Choroid plexus epithelial cell (primary cell): ENCODE data around the gene LMAN2L.
A peak's percentile ranks its signal among the peaks of the same experiment; 100 is the strongest.
"Not testable (repeated sequence)": the region's sequence is repeated elsewhere in the genome, so short reads cannot be mapped to it uniquely, and the experiment has no call there.

Experiments
- DNase-seq: peaks from one replicate; pipeline ENCODE4 v3.0.0-alpha.2; 2010; ENCODE audit warnings: low read depth
- H3K4me3 ChIP-seq: 2 replicates; pipeline ENCODE4 v1.5.1; 2011; ENCODE audit warnings: low read depth, mild to moderate bottlenecking, control low read depth, low read length, moderate library complexity
- TF ChIP-seq, protein P1 (sequence below): conservative IDR thresholded peaks from 2 replicates; pipeline ENCODE4 v1.5.1; 2011; ENCODE audit warnings: low read depth, mild to moderate bottlenecking, control low read depth, inconsistent platforms, low read length, moderate library complexity

The LMAN2L gene

DNA sequence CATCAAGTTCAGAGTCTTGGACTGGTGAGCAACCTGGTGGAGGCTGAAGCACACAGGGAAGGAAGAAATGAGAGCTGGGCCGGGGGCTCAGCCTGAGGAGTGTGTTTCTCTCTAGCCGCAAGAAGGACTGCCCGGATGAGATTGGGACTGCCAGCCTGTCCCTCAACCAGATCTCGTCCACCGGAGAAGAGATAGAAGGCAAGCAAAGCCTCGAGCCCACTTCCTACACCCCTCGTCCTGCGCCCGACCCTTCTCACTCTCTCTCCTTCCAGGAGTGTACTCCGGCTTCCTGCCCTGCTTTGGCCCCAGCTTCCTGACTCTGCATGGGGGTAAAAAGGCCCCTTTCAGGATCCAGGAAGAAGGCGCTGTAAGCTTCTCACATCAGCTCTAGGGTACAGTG, 71.1 kb downstream of the LMAN2L start:
- TF ChIP-seq, protein P1, sequence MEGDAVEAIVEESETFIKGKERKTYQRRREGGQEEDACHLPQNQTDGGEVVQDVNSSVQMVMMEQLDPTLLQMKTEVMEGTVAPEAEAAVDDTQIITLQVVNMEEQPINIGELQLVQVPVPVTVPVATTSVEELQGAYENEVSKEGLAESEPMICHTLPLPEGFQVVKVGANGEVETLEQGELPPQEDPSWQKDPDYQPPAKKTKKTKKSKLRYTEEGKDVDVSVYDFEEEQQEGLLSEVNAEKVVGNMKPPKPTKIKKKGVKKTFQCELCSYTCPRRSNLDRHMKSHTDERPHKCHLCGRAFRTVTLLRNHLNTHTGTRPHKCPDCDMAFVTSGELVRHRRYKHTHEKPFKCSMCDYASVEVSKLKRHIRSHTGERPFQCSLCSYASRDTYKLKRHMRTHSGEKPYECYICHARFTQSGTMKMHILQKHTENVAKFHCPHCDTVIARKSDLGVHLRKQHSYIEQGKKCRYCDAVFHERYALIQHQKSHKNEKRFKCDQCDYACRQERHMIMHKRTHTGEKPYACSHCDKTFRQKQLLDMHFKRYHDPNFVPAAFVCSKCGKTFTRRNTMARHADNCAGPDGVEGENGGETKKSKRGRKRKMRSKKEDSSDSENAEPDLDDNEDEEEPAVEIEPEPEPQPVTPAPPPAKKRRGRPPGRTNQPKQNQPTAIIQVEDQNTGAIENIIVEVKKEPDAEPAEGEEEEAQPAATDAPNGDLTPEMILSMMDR, result no peak
- no peak overlapping the region for H3K4me3 ChIP-seq
- no peak for DNase-seq

DNA sequence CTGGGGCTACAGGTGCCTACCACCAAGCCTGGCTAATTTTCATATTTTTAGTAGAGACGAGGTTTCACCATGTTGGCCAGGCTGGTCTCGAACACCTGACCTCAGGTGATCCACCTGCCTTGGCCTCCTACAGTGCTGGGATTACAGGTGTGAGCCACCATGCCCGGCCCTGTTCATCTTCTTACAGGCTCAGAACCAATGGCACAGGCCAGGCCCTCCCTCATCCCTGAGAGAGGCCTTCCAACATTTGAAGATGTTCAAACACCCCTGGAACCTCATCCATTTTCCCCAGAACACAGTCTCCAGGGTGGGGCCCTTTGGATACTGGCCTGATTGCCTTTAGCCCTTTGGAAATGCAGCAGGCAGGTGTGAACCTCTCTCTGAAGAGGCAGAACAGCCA, 74.1 kb downstream of the LMAN2L start:
- DNase-seq, H3K4me3 ChIP-seq: not testable (repeated sequence)

DNA sequence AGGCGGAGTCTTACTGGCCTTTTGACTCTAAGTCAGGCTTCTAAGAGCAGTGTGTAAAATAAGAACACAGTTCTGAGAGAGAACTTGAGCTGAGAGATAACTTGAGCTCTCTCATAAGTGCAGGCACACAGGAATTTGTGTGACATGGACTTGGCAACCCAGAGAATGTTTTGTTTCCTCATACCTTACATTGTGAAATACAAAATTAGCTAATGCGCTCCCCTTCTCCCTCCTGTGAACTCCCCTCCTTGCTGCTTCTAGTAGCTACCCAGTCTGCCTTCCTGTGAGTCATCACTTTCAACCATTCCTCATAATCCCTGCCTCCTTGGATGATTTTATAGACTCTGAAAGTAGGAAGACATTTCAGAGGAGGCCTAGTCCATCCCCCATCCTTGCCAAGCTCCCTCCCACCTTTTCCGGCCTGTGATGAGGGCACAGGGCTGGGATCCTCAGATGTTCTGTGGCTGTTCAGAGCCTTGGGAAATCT, 74.7 kb downstream of the LMAN2L start:
- DNase-seq, result peak; percentile 100
- TF ChIP-seq, protein P1, result no peak
- no peak overlapping the region for H3K4me3 ChIP-seq

DNA sequence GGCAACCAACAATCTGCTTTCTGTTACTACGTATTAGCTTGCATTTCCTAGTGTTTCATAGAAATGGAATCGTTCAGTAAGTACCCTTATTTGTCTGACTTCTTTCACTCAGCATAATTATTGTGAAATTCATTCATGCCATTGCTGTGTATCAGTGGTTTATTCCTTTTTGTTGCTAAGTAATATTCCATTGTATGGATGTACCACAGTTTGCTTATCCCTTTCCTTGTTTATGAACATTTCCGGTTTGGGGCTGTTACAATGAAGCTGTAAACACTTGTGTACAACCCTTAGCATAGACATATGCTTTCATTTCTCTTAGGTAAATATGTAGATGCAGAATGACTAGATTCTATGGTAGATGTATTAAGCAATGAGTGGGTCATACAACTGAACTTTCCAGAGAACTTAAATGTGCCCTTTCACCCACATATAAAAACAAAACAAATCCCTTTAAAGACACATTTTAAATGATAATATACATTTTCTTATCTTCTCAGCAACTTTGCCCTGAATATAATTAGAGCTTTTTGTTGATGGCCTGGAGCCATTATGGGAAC, 75.4 kb downstream of the LMAN2L start:
- no peak overlapping the region for H3K4me3 ChIP-seq
- TF ChIP-seq, protein P1, result no peak
- DNase-seq, result peak; percentile 31

DNA sequence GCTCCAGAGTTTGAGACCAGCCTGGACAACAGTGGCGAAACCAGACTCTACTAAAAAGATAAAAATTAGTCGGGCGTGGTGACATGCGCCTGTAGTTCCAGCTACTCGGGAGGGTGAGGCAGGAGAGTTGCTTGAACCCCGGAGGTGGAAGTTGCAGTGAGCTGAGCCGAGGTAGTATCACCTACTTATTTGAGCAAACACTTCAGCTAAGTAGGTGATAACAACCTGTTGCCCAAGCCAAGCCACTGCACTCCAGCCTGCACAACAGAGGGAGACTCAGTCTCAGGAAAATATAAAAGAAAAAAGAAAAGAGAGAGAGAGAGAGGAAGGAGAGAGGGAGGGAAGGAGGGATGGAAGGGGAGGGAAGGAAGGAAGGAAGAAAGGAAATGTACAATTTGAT, 76.0 kb downstream of the LMAN2L start:
- TF ChIP-seq, protein P1, result no peak
- no peak overlapping the region for H3K4me3 ChIP-seq
- no peak for DNase-seq

DNA sequence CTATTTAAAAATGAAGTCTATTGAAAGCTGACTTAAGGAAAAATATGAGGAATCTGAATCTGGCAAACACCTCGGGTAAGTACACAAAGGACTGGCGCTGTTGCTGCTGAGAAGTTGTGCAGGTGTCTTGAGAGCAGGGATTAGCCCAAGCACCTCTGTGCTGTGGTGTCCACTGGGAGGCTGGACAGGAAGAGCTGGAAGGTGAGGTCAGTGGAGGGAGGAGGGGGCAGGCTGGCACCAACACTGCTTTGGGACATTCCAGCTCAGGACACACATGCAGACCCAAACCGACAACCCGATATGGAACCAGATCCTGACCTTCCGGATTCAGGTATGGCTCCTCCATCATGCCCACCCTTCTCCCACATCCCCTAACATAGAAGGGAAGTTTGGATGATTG, 76.7 kb downstream of the LMAN2L start:
- TF ChIP-seq, protein P1, result no peak
- DNase-seq, result no peak
- H3K4me3 ChIP-seq, result no peak overlapping the region

DNA sequence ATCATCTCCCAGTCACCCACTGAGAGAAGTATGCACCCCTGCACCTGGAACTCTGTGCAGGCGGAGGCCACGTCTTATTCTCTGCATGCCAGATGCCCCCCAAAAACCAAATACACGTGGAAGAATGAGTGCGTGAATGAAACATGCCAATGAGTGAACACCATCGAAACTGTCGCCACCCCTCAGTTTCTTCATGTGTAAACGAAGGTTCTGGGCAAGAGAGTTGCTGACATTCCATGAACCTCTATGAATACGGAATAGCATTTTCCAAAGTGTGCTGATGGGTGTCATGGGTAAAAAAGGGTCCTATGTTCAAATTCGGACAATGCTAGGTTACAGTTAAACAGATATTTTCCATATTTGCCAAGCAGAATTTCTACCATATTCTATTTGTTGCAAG, 77.5 kb downstream of the LMAN2L start:
- TF ChIP-seq, protein P1, result no peak
- no peak for DNase-seq

More for the DNA sequence above, 77.5 kb downstream of the LMAN2L start:
- H3K4me3 ChIP-seq, result no peak overlapping the region
